ENCODE data around the gene IL17C. TPM values are rescaled to one million over a fixed set of nuclear protein-coding genes. Genes with fewer than 3 reads are reported as not detected.

Gene IL17C
- total and polyA plus RNA-seq, 9 of the 15 experiments (the other 6 are each of a cell fraction or from before 2014, with no cell fraction given): not detected

DNA sequence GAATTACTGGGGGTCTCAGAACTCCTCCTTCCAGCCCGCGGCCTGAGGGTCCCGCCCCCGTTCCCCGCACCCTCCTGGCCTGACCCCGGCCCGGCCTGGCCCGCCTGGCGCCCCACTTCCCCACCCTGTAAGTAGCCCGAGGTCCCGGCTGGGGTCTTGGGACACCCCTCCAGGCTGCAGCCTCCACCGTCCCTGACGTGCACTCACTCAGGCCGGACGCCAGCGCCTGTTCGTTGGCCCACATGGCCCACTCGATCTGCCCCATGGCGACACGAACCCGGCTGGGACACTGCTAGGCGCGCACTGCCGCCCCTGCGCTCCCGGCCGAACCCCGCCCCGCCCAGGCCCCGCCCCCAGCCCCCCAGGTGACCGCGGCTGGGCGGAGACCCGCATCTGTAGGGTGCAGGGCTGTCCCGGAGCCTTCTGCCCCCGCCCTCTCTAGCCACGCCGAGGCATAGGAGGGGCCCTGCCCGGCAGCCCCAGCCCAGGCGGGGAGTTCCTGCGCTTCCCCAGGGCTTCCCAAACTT, 12.4 kb downstream of the IL17C start, which contains the start of gene CYBA (continued):
- TF ChIP-seq, protein P1, sequence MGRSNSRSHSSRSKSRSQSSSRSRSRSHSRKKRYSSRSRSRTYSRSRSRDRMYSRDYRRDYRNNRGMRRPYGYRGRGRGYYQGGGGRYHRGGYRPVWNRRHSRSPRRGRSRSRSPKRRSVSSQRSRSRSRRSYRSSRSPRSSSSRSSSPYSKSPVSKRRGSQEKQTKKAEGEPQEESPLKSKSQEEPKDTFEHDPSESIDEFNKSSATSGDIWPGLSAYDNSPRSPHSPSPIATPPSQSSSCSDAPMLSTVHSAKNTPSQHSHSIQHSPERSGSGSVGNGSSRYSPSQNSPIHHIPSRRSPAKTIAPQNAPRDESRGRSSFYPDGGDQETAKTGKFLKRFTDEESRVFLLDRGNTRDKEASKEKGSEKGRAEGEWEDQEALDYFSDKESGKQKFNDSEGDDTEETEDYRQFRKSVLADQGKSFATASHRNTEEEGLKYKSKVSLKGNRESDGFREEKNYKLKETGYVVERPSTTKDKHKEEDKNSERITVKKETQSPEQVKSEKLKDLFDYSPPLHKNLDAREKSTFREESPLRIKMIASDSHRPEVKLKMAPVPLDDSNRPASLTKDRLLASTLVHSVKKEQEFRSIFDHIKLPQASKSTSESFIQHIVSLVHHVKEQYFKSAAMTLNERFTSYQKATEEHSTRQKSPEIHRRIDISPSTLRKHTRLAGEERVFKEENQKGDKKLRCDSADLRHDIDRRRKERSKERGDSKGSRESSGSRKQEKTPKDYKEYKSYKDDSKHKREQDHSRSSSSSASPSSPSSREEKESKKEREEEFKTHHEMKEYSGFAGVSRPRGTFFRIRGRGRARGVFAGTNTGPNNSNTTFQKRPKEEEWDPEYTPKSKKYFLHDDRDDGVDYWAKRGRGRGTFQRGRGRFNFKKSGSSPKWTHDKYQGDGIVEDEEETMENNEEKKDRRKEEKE (IDR thresholded peaks at IDR 0.05; ENCODE audit: borderline replicate concordance in 1 of 2, control insufficient read depth in 1 of 2, low read depth in 2 of 2, low read length in 1 of 2): no peak
- TF ChIP-seq, protein P2, sequence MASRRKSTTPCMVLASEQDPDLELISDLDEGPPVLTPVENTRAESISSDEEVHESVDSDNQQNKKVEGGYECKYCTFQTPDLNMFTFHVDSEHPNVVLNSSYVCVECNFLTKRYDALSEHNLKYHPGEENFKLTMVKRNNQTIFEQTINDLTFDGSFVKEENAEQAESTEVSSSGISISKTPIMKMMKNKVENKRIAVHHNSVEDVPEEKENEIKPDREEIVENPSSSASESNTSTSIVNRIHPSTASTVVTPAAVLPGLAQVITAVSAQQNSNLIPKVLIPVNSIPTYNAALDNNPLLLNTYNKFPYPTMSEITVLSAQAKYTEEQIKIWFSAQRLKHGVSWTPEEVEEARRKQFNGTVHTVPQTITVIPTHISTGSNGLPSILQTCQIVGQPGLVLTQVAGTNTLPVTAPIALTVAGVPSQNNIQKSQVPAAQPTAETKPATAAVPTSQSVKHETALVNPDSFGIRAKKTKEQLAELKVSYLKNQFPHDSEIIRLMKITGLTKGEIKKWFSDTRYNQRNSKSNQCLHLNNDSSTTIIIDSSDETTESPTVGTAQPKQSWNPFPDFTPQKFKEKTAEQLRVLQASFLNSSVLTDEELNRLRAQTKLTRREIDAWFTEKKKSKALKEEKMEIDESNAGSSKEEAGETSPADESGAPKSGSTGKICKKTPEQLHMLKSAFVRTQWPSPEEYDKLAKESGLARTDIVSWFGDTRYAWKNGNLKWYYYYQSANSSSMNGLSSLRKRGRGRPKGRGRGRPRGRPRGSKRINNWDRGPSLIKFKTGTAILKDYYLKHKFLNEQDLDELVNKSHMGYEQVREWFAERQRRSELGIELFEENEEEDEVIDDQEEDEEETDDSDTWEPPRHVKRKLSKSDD (conservative IDR thresholded peaks at IDR 0.05; ENCODE audit: low read length): no peak
- TF ChIP-seq, protein P3, sequence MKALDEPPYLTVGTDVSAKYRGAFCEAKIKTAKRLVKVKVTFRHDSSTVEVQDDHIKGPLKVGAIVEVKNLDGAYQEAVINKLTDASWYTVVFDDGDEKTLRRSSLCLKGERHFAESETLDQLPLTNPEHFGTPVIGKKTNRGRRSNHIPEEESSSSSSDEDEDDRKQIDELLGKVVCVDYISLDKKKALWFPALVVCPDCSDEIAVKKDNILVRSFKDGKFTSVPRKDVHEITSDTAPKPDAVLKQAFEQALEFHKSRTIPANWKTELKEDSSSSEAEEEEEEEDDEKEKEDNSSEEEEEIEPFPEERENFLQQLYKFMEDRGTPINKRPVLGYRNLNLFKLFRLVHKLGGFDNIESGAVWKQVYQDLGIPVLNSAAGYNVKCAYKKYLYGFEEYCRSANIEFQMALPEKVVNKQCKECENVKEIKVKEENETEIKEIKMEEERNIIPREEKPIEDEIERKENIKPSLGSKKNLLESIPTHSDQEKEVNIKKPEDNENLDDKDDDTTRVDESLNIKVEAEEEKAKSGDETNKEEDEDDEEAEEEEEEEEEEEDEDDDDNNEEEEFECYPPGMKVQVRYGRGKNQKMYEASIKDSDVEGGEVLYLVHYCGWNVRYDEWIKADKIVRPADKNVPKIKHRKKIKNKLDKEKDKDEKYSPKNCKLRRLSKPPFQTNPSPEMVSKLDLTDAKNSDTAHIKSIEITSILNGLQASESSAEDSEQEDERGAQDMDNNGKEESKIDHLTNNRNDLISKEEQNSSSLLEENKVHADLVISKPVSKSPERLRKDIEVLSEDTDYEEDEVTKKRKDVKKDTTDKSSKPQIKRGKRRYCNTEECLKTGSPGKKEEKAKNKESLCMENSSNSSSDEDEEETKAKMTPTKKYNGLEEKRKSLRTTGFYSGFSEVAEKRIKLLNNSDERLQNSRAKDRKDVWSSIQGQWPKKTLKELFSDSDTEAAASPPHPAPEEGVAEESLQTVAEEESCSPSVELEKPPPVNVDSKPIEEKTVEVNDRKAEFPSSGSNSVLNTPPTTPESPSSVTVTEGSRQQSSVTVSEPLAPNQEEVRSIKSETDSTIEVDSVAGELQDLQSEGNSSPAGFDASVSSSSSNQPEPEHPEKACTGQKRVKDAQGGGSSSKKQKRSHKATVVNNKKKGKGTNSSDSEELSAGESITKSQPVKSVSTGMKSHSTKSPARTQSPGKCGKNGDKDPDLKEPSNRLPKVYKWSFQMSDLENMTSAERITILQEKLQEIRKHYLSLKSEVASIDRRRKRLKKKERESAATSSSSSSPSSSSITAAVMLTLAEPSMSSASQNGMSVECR (CRISPR knock-in tag; IDR thresholded peaks at IDR 0.05): peak; percentile 74; the same call in 1 of the 2 replicates
- TF ChIP-seq ZNF239 (CRISPR knock-in tag; IDR thresholded peaks at IDR 0.05) (no peak), BCOR (IDR thresholded peaks at IDR 0.05) (no peak), SMARCE1 (IDR thresholded peaks at IDR 0.05) (no peak), ELF2 (CRISPR knock-in tag; IDR thresholded peaks at IDR 0.05) (0 out of 2 replicates have a peak, but pooled peaks have one; percentile 22), MYNN (IDR thresholded peaks at IDR 0.05) (no peak), MYNN (CRISPR knock-in tag; IDR thresholded peaks at IDR 0.05) (no peak), ZNF347 (CRISPR knock-in tag; IDR thresholded peaks at IDR 0.05; ENCODE audit: low read depth) (no peak)
- TF ChIP-seq, protein P4, sequence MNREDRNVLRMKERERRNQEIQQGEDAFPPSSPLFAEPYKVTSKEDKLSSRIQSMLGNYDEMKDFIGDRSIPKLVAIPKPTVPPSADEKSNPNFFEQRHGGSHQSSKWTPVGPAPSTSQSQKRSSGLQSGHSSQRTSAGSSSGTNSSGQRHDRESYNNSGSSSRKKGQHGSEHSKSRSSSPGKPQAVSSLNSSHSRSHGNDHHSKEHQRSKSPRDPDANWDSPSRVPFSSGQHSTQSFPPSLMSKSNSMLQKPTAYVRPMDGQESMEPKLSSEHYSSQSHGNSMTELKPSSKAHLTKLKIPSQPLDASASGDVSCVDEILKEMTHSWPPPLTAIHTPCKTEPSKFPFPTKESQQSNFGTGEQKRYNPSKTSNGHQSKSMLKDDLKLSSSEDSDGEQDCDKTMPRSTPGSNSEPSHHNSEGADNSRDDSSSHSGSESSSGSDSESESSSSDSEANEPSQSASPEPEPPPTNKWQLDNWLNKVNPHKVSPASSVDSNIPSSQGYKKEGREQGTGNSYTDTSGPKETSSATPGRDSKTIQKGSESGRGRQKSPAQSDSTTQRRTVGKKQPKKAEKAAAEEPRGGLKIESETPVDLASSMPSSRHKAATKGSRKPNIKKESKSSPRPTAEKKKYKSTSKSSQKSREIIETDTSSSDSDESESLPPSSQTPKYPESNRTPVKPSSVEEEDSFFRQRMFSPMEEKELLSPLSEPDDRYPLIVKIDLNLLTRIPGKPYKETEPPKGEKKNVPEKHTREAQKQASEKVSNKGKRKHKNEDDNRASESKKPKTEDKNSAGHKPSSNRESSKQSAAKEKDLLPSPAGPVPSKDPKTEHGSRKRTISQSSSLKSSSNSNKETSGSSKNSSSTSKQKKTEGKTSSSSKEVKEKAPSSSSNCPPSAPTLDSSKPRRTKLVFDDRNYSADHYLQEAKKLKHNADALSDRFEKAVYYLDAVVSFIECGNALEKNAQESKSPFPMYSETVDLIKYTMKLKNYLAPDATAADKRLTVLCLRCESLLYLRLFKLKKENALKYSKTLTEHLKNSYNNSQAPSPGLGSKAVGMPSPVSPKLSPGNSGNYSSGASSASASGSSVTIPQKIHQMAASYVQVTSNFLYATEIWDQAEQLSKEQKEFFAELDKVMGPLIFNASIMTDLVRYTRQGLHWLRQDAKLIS (CRISPR knock-in tag; IDR thresholded peaks at IDR 0.05): peak; percentile 13; the same call in 1 of the 2 replicates

All from K562 (cell line).